Measurements from ENCODE around the gene INTS4.
"Not testable (repeated sequence)": the region's sequence is repeated elsewhere in the genome, so short reads cannot be mapped to it uniquely, and the experiment has no call there.

Gene INTS4

GRCh38 chr11:78023426-78023825 is 29.0 kb upstream of the INTS4 start:
- no peak for DNase-seq

- peak; percentile 20 for DNase-seq
Observed at GRCh38 chr11:78022397-78023396, 28.2 kb upstream of the INTS4 start, which contains the start of gene KCTD14. KCTD14 (minus strand) TSS chr11:78023276; CDS start chr11:78023249, 27 bp downstream.

- no peak for DNase-seq
Observed at GRCh38 chr11:78021611-78022010, 27.1 kb upstream of the INTS4 start.

GRCh38 chr11:78020246-78020645 is 25.8 kb upstream of the INTS4 start:
- DNase-seq, result no peak

- no peak for DNase-seq
Observed at GRCh38 chr11:78019808-78020207, 25.3 kb upstream of the INTS4 start.

- no peak for DNase-seq
Observed at GRCh38 chr11:78015878-78016277, 21.4 kb upstream of the INTS4 start.

- not testable (repeated sequence) for DNase-seq
Observed at GRCh38 chr11:78014937-78015520, 20.6 kb upstream of the INTS4 start.

GRCh38 chr11:78011301-78011700 is 16.8 kb upstream of the INTS4 start:
- no peak for DNase-seq

GRCh38 chr11:78010755-78011154 is 16.3 kb upstream of the INTS4 start:
- DNase-seq, result no peak

- no peak for DNase-seq
Observed at GRCh38 chr11:78010304-78010703, 15.8 kb upstream of the INTS4 start.

GRCh38 chr11:78009062-78009461 is 14.6 kb upstream of the INTS4 start:
- no peak for DNase-seq

GRCh38 chr11:78000193-78000592 is 5.7 kb upstream of the INTS4 start:
- peak; percentile 86 for DNase-seq

- no peak for DNase-seq
Observed at GRCh38 chr11:77999446-78000030, 5.1 kb upstream of the INTS4 start.

GRCh38 chr11:77993902-77994301 is 566 bp downstream of the INTS4 start:
- DNase-seq, result no peak

GRCh38 chr11:77990981-77991380 is 3.5 kb downstream of the INTS4 start:
- no peak for DNase-seq

- DNase-seq, result not testable (repeated sequence)
Observed at GRCh38 chr11:77986456-77986855, 8.0 kb downstream of the INTS4 start.

- DNase-seq, result no peak
Observed at GRCh38 chr11:77981346-77981947, 13.0 kb downstream of the INTS4 start.

GRCh38 chr11:77968337-77968736 is 26.1 kb downstream of the INTS4 start:
- no peak for DNase-seq

- DNase-seq, result no peak
Observed at GRCh38 chr11:77967753-77968152, 26.7 kb downstream of the INTS4 start.

GRCh38 chr11:77967121-77967520 is 27.3 kb downstream of the INTS4 start:
- no peak for DNase-seq

- no peak for DNase-seq
Observed at GRCh38 chr11:77966338-77966737, 28.1 kb downstream of the INTS4 start.

GRCh38 chr11:77959434-77959833 is 35.0 kb downstream of the INTS4 start:
- DNase-seq, result no peak

GRCh38 chr11:77958583-77959177 is 35.8 kb downstream of the INTS4 start:
- DNase-seq, result not testable (repeated sequence)

Data from hematopoietic multipotent progenitor cell treated with erythropoietin and hydrocortisone succinate and interleukin-3 and kit ligand, for 4 days (in vitro differentiated cells).